HG03571 (cell line): Measurements from ENCODE around the gene RIPOR3.
"Not testable (repeated sequence)": the region's sequence is repeated elsewhere in the genome, so short reads cannot be mapped to it uniquely, and the experiment has no call there.

Source experiments
- ATAC-seq: cut with Tn5 transposase; IDR thresholded peaks from one replicate; pipeline ENCODE4 v1.9.1; 2021; ENCODE audit not compliant: unreplicated experiment

Gene RIPOR3

DNA sequence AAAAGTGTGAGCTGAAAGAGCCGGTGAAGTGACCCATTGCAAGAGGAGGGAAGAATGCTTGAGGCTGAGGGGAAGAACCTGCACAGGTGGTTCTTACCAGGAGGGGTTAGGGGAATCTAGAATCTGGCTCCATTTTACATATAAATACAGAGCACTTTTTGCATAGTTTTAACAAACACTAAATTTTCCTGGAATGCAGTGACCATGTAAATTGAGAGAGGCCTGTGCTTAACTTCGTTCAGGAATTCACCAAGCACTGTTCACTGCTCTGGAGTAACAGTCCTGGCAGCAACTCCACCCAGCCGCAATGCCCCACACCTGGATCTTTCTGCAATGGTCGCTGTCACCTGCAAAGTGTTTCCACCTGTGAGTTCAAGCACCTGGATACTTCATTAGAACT is 13.2 kb upstream of the RIPOR3 start:
- ATAC-seq = no peak

DNA sequence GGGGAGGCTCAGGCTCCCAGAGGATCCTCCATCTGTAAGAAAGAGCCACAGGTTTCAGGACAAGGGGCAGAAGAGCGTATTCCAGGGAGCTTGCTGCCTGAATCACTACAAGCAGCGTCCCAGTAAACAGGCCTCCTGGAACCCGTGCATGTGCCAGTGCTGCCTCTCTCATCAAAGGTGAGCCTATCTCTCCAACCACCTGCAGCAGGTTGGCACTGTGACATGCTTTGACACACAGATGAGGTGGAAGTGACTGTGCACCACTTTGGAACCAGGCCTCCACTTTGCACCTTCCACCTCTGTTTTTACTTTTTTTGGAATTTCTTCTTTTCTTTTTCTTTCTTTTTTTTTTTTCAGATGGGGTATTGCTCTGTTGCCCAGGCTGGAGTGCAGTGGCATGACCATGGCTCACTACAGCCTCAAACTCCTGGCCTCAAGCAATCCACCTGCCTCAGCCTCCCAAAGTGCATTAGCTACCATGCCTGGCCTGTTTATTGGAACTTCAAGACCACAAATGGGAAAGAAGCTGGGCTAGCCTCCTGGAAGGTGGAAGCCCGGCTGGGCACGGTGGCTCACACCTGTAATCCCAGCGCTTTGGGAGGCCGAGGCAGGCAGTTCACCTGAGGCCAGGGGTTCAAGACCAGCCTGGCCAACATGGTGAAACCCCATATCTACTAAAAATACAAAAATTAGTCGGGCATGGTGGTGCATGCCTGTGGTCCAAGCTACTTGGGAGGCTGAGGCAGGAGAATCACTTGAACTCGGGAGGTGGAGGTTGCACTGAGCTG is 12.5 kb upstream of the RIPOR3 start:
- not testable (repeated sequence) for ATAC-seq

- ATAC-seq = no peak
These were observed 10.0 kb upstream of the RIPOR3 start for GRCh38 chr20:50701041-50701963.

- no peak for ATAC-seq
These were observed 8.3 kb upstream of the RIPOR3 start for GRCh38 chr20:50699688-50700087.

GRCh38 chr20:50698255-50698654 is 6.9 kb upstream of the RIPOR3 start:
- ATAC-seq = not testable (repeated sequence)

DNA sequence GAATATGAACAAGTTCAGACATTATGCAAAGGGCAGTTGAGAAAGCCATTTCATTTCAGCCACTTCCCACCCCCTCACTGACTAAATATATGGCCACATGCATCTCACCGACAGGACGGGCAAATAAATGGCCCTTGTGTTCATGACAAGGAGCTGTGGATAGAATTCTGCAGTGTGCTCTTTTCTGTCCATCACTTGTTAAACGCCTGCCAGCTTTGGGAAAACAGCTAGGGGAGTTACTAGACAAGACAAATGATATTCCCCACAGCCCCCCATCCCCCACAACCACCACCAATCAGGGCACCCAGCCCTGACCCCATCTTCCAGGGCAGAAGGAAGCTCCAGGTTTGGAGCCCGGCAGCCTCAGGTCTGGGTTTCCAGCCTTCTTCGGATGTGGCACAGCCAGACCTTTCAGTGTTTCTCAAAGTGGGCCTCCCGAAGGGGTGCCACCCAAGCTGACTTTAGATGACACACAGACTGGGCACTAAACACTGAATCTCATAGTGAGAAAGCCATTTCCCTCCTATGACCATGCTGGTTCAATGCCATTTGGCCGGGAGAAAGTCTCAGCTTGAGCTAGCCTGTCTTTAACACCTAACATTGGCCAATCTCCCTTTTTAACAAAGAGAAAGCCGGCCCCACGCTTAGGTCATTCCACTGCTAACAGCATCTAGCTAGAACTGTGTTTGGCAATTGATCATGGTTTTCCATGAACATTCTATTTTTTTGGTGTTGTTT is 4.0 kb upstream of the RIPOR3 start:
- no peak for ATAC-seq

DNA sequence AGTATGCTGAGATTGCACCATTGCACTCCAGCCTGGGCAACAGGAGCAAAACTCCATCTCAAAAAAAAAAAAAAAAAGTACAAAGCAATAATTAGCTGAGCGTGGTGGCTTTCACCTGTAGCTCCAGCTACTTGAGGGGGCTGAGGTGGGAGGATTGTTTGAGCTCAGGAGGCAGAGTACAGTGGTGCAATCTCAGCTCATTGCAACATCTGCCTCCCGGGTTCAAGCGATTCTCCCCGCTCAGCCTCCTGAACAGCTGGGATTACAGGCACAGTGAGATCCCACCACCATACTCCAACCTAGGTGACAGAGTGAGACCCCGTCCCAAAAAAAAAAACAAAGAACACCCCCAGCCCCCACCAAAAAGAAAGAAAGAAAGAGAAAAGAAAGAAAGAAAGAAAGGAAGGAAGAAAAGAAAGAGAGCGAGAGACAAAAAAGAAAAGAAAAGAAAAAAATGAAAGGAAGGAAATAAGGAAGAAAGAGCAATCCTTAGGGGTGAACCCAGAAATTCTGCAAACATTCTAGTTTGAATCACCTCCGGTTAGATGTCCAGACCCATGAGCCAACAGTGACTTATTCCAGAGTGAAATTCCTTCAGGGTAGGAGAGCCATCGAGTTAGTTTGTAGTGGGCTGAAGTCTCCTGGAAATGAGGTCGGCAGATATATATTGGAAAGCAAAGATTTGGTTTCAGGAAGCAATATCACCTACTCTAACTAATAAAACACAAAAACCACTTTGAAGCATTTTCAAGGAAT is 3.2 kb upstream of the RIPOR3 start:
- no peak for ATAC-seq

- no peak for ATAC-seq
These were observed 1.7 kb upstream of the RIPOR3 start for GRCh38 chr20:50693001-50693400.

- no peak for ATAC-seq
These were observed 1.2 kb upstream of the RIPOR3 start for GRCh38 chr20:50692552-50692933.

DNA sequence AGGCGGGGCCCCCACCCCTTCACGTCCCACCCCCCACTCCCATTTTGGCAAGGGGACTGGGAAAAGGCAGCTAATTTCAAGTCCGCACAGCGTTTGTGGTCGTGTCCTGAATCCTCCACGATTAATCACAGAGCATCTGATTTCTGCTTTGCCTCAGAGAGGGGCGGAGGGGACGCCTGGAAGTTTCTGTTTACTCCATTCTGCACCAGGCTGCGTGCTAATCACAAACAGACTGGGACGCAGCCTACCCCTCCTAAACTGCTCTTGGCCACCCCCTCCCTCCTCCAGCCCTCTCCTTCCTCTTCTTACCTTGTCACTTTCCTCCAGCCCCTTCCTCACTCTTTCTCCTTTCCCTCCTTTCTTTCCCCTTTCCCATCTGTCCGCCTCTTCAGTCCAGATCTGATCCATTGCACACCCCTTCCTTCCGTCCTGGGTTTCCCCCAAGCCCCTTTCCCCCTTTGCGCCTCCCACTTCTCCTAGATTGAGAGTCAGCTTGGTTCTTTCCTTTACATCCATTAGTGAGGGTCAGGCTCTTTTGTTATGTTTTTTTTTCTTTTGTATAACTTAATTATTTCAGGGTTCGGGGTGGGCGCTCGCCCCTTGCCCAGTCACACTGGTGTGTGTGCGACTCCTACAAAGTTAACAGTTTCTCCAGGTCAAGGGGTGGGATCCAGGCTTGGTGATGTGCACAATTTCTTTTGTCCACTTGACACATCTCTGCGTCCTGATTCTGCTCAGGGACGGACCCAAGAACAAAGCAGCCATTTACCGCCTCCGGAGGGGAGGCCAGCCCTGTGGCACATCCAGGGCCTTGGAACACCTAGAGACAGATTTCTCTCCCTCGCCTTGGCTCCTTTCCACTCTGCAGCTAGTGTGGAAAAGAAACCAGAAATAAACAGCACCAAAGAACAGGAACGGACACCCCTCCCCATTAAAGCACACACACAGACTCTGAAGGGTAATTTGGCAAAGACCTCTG is 520 bp upstream of the RIPOR3 start:
- no peak for ATAC-seq

DNA sequence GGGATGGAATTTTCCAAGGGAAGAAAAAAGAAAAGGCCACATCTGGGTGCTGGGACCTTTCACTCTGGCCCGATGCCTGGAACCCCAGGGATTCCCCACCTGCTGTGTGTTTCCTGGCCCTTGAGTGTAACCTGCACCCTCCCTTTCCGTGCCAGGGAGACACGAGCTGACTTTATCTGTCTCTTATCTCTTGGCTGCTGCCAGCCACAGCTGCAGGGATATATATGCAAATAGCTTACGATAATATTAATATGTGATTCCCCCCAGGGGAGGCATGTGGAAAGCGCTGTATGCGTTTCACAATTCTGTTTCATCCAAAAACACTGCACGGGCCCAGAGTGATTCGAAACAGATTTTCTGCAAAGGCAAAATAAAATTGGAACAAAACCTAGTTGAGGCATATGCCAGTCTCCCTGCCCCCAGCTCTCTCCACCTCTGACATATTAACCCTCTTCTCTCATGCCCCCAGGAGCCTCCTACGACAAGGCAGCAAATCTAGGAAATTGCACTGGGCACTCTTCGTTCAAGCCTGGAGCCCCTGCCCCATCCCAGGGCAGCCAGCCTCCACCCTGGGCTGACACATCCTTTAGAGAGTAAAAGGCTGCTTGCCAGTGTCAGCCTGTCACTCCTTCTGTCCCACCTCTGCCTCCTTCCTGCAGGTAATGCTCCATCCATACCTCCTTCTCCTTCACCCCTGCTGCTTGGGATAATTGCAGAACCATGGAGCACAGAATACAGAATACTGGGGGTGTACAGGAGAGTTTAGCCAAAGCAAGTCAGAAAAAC is 1.3 kb downstream of the RIPOR3 start:
- no peak for ATAC-seq

DNA sequence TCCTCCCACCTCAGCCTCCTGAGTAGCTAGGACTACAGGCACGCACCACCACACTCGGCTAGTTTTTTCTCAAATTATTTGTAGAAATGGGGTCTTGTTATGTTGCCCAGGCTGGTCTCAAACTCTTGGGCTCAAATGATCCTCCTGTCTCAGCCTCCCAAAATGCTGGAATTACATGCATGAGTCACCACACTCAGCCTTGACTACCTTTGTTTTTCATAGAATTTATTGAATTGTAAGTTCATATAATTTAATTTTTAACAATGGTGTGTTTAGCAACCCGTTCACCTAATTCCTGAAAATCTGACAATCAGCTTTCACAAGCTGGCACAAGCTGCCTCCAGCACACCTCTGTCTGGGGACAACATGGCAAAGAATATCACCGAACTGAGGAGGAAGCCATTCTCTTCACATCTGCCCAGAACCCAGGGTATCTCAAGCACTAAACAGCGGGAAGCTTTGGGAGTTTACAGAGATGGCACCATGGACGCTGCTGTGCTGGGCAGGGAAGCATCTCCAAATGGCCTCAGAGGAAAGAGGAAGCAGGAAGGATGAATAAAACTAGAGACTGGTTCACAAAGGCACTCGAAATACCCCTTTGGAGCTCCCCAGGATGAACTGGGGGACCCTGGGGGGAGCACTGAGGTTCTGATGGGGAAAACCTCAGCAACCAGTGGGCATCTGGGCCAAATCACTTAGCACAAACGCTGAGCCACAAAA is 2.9 kb downstream of the RIPOR3 start:
- no peak for ATAC-seq

DNA sequence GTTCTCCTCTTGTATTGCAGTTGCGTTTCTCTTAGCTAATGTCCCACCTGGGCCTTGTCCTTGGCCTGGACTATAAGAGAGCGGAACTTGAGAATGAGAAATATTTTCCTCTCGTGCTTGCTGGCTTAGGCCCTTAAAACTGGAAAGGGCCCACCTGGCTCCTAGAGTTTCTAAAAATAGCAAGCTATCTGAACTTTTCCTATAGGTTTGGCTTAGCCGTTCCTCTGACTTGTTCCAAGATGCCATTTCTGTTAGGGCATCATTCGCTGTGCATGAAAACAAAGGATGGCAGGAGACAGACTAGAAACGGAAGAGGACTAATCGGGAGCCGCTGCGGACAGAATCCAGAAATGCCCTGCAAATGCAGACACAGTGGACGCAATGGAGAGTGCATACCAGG is 4.5 kb downstream of the RIPOR3 start:
- no peak for ATAC-seq

- ATAC-seq = no peak
These were observed 7.8 kb downstream of the RIPOR3 start for GRCh38 chr20:50683570-50683969.

DNA sequence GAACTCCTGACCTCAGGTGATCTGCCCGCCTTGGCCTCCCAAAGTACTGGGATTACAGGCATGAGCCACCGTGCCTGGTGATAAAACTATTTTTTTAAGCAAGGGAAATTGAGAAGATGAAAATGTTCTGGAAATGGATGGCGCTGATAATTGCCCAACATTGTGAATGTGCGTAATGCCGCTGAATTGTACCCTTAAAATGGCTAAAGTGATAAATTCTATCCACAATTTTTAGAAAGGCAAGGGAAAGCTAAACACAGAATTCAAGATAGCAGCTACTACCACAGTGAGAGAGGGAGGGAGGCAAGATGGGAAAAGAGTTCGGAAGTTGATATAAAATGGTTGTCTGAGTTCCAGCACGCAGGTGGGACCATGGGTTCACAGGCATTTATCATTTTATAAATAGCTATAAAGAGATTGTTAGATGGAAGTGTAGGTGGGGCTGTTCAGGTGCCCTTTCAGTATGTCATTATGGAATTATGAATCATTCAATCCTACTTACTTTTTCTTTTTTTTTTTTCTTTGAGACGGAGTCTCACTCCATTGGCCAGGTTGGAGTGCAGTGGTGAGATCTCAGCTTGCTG is 8.3 kb downstream of the RIPOR3 start:
- no peak for ATAC-seq

- no peak for ATAC-seq
These were observed 9.3 kb downstream of the RIPOR3 start for GRCh38 chr20:50682065-50682464.

DNA sequence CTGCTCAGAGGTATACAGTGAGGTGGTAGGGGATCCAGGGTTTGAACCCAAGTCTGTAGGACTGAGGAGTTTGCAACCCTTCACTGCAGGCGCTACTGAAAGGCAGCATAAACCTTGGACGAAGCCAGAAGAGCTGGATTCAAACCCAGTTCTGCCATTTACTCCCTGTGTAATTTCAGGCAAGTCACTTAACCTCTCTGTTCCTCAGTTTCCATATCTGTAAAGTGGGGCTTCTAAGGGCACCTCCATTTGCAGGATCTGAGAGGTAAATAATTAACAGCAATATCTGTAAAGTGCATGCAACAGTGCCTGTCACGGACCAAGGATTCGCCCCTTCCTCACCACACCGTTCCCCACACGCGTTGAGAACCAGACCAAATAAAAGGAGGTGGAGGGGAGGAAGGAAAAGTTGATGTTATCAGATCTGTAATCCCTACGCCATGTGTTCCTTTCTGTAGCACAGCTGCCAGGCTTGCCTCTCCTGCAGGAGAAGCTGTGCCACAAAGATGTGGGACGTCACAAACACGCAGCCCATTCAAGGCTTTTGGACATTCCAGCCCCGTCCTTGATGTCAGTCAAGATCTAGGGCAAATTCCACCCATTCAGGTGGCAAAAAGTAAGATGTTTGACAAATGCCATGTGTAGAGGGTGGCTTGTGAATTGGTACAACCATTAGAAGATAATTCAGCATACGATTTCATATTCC is 9.8 kb downstream of the RIPOR3 start:
- ATAC-seq = no peak
